PC-9 (cell line): ENCODE measurements around the gene VPS50. TPM values are rescaled to one million over a fixed set of nuclear protein-coding genes. Genes with fewer than 3 reads are reported as not detected.

ENCODE experiments used
- BruUV-seq: library from RNA; stranded (reverse); fragments of 400-500 nt; replicated peaks from 2 replicates; lab custom pipeline; 2021; lab: Mats Ljungman, UMichigan
- CTCF ChIA-PET: fragments of 300-600 bp; sonication (Branson Sonifier 250); formaldehyde crosslinking; loops from one replicate; lab custom pipeline; 2022; ENCODE audit warnings: antibody characterized with exemption; lab: Charles Lee
- POLR2A ChIA-PET: fragments of 300-600 bp; sonication (Branson Sonifier 250); formaldehyde crosslinking; loops from one replicate; lab custom pipeline; 2022; ENCODE audit warnings: antibody characterized with exemption; ENCODE audit not compliant: unreplicated experiment; lab: Charles Lee
- DNase-seq, 2 experiments: peaks; one replicate each; pipeline versions ENCODE4 v3.0.0 to v3.0.0-alpha.2; 2015 to 2022; ENCODE audit warnings: mixed read lengths in 1 of 2
- H2AFZ ChIP-seq: fragments of 200-600 bp; sonication (generic); 2 replicates; pipeline ENCODE4 v1.8.1; 2017; ENCODE audit warnings: antibody characterized with exemption
- H3F3A ChIP-seq: fragments of 200-600 bp; sonication (generic); 2 replicates; pipeline ENCODE4 v1.8.1; 2017; ENCODE audit warnings: antibody characterized with exemption, mild to moderate bottlenecking, low read depth; ENCODE audit not compliant: insufficient read depth
- H3K27ac ChIP-seq: fragments of 200-600 bp; sonication (generic); 2 replicates; pipeline ENCODE4 v1.6.1; 2016; ENCODE audit warnings: mixed run types
- H3K27me3 ChIP-seq: fragments of 200-600 bp; sonication (generic); 2 replicates; pipeline ENCODE4 v1.6.1; 2016; ENCODE audit warnings: low read depth, mixed run types; ENCODE audit not compliant: insufficient read depth
- H3K36me3 ChIP-seq: fragments of 200-600 bp; sonication (generic); 2 replicates; pipeline ENCODE4 v1.6.1; 2016; ENCODE audit warnings: low read depth, mixed run types
- H3K4me1 ChIP-seq: fragments of 200-600 bp; sonication (generic); replicated peaks from 2 replicates; pipeline ENCODE4 v1.6.1; 2016; ENCODE audit warnings: mixed run types; ENCODE audit not compliant: insufficient read depth
- H3K4me2 ChIP-seq: fragments of 200-600 bp; sonication (generic); 2 replicates; pipeline ENCODE4 v1.6.1; 2017; ENCODE audit warnings: mixed run types
- H3K4me3 ChIP-seq: fragments of 200-600 bp; sonication (generic); 2 replicates; pipeline ENCODE4 v1.6.1; 2016; ENCODE audit warnings: mixed run types
- H3K79me2 ChIP-seq: fragments of 200-600 bp; sonication (generic); 2 replicates; pipeline ENCODE4 v1.6.1; 2017; ENCODE audit warnings: low read depth, mixed run types
- H3K9me2 ChIP-seq: fragments of 200-600 bp; sonication (generic); 2 replicates; pipeline ENCODE4 v1.8.1; 2017; ENCODE audit warnings: mild to moderate bottlenecking; ENCODE audit not compliant: insufficient read depth
- H3K9me3 ChIP-seq: fragments of 200-600 bp; sonication (generic); 2 replicates; pipeline ENCODE4 v1.8.1; 2016; ENCODE audit warnings: low read depth; ENCODE audit not compliant: insufficient read depth
- H4K20me1 ChIP-seq: fragments of 200-600 bp; sonication (generic); 2 replicates; pipeline ENCODE4 v1.8.1; 2017; ENCODE audit not compliant: insufficient read depth
- EZH2 ChIP-seq: fragments of 200-600 bp; sonication (generic); IDR thresholded peaks from 2 replicates; pipeline ENCODE4 v1.8.0; 2017; ENCODE audit warnings: antibody characterized with exemption, low read depth
- intact Hi-C: fragments of 100-400 bp; cut with micrococcal nuclease; formaldehyde crosslinking; loops from one replicate; pipeline ENCODE4 v1.10.0; 2022; ENCODE audit not compliant: unreplicated experiment
- total RNA-seq: library from RNA; stranded (reverse); gene quantifications from 2 replicates; pipeline ENCODE4 v1.2.3, GENCODE V29; 2021
- TF ChIP-seq, protein P1 (sequence below): fragments of 200-600 bp; sonication (generic); conservative IDR thresholded peaks from 2 replicates; pipeline ENCODE4 v1.6.1; 2017; ENCODE audit warnings: mixed run types, antibody characterized with exemption, mild to moderate bottlenecking, moderate library complexity

VPS50 gene
- total RNA-seq, 1 experiment from 2014 or later = 32.2 TPM

DNA sequence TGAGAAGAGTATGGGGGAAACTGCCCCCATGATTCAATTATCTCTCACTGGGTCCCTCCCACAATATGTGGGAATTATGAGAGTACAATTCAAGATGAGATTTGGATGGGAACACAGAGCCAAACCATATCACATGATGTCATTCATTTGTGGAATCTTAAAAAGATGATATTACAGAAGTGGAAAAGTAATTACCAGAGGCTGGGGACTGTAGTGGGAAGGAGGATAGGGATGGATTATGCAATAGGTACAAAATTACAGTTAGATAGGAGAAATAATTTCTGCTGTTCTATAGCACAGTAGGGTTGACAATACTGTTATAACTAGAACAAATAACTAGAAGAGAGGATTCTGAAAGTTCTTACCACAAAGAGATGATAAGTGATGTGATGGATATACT lies 141.4 kb downstream of the VPS50 start:
- H3K27ac ChIP-seq = no peak overlapping the region
- no peaks in the 10 kb centered on the region for H3K4me1 ChIP-seq
- H2AFZ ChIP-seq = no peak overlapping the region
- TF ChIP-seq EZH2 = no peak
- TF ChIP-seq, protein P1, sequence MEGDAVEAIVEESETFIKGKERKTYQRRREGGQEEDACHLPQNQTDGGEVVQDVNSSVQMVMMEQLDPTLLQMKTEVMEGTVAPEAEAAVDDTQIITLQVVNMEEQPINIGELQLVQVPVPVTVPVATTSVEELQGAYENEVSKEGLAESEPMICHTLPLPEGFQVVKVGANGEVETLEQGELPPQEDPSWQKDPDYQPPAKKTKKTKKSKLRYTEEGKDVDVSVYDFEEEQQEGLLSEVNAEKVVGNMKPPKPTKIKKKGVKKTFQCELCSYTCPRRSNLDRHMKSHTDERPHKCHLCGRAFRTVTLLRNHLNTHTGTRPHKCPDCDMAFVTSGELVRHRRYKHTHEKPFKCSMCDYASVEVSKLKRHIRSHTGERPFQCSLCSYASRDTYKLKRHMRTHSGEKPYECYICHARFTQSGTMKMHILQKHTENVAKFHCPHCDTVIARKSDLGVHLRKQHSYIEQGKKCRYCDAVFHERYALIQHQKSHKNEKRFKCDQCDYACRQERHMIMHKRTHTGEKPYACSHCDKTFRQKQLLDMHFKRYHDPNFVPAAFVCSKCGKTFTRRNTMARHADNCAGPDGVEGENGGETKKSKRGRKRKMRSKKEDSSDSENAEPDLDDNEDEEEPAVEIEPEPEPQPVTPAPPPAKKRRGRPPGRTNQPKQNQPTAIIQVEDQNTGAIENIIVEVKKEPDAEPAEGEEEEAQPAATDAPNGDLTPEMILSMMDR = no peak
- H3K27me3 ChIP-seq = no peaks in the 10 kb centered on the region
- no peak overlapping the region for H3K4me3 ChIP-seq
- DNase-seq = no peak
- no peak overlapping the region for H3K4me2 ChIP-seq
- H3F3A ChIP-seq = no peaks in the 10 kb centered on the region
- intact Hi-C loops = no loop called here
- no peaks in the 10 kb centered on the region for H3K36me3 ChIP-seq
- no peaks in the 10 kb centered on the region for H3K9me2 ChIP-seq
- no peaks in the 10 kb centered on the region for H3K9me3 ChIP-seq
- no TSS peak for BruUV-seq
- no peaks in the 10 kb centered on the region for H4K20me1 ChIP-seq
- ChIA-PET CTCF (no interaction called here), POLR2A (no interaction called here)
- no peaks in the 10 kb centered on the region for H3K79me2 ChIP-seq

DNA sequence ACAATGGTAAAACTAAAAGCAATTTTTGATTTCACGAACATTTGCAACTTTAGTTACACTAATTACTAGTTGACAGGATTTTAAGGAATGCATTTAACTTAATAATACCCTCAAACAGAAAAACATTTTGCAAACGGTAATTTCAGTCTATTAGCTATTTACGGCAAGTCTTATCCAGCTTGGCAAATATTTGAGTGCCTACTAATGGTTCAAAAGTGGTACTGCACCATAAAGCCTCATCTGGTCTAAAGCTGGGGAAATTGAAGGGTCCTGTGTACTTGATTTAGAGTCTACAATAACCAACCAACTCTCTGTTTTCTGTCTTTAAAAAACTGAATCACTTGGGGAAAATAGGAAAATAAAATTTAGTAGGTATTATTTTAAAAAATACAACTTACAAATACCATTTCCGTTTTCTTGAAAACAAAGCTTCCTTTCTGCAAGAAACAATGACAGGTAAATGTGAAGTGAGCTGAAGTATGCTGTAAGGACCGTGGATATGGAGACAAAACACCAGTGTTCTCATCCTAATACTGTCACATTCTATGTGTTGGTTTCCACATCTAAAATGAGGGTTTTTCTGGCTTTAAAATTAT lies 142.3 kb downstream of the VPS50 start:
- no peaks in the 10 kb centered on the region for H3K9me3 ChIP-seq
- no TSS peak for BruUV-seq
- no peaks in the 10 kb centered on the region for H3K4me1 ChIP-seq
- no peaks in the 10 kb centered on the region for H3F3A ChIP-seq
- no peak overlapping the region for H3K27ac ChIP-seq
- H2AFZ ChIP-seq = no peak overlapping the region
- no peak for DNase-seq
- no peak overlapping the region for H3K4me3 ChIP-seq
- no peaks in the 10 kb centered on the region for H3K79me2 ChIP-seq
- no peaks in the 10 kb centered on the region for H3K9me2 ChIP-seq
- H3K36me3 ChIP-seq = no peaks in the 10 kb centered on the region
- no peaks in the 10 kb centered on the region for H4K20me1 ChIP-seq
- CTCF ChIA-PET = interaction anchor here (0.5 to 1.0 kb wide), 3 partner anchors 14 to 343 kb away, joined by 4 to 15 read pairs (median 5); no protein-coding TSS in a partner anchor
- intact Hi-C loops = loop anchor here (2.0 kb wide), 1 partner anchor 130 kb away; no protein-coding TSS in a partner anchor
- H3K27me3 ChIP-seq = no peaks in the 10 kb centered on the region
- POLR2A ChIA-PET = no interaction called here
- TF ChIP-seq EZH2 = no peak
- TF ChIP-seq, protein P1 = peak; percentile 78
- no peak overlapping the region for H3K4me2 ChIP-seq

DNA sequence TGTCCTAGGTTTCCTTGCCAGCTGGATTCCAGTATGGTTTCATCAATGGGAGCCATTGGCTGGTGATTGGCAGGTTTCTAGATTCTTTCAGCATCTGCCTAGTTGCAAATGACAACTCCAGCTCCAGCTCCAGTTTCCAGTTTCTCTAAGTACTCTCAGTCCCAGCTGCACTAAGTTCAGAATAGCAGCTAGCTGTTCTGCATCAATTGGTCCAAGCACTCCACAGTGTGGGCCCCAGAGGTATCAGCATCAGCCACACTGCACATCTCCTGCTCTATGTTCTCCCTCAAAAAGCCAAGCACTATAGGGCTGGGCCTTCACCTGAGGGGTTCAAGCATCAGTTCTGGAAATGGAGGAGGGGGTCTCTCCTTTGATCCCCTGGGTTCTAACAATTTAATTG lies 143.4 kb downstream of the VPS50 start:
- H3K4me2 ChIP-seq = no peak overlapping the region
- H3K4me1 ChIP-seq = no peaks in the 10 kb centered on the region
- POLR2A ChIA-PET = no interaction called here
- no TSS peak for BruUV-seq
- H2AFZ ChIP-seq = no peak overlapping the region
- no peaks in the 10 kb centered on the region for H4K20me1 ChIP-seq
- peaks cover 4% of the 10 kb centered on the region for H3K9me3 ChIP-seq
- TF ChIP-seq, protein P1 = no peak
- no peak for TF ChIP-seq EZH2
- H3K4me3 ChIP-seq = no peak overlapping the region
- H3F3A ChIP-seq = no peaks in the 10 kb centered on the region
- no peak overlapping the region for H3K27ac ChIP-seq
- H3K9me2 ChIP-seq = no peaks in the 10 kb centered on the region
- no peak for DNase-seq
- no peaks in the 10 kb centered on the region for H3K36me3 ChIP-seq
- H3K27me3 ChIP-seq = no peaks in the 10 kb centered on the region
- CTCF ChIA-PET = no interaction called here
- H3K79me2 ChIP-seq = no peaks in the 10 kb centered on the region
- intact Hi-C loops = loop anchor here (2.0 kb wide), 1 partner anchor 131 kb away; no protein-coding TSS in a partner anchor
